HEK293 (cell line): Measurements from ENCODE around the gene MICU1.
A peak's percentile ranks its signal among the peaks of the same experiment; 100 is the strongest.

Source experiments
- CTCF ChIA-PET: fragments of 350-600 bp; formaldehyde crosslinking; extraction: SDS; loops from one replicate; lab custom pipeline; 2021; ENCODE audit warnings: antibody characterized with exemption; lab: Yijun Ruan, JAX
- POLR2A ChIA-PET: fragments of 300-600 bp; formaldehyde crosslinking; extraction: SDS; loops from one replicate; lab custom pipeline; 2020; ENCODE audit warnings: antibody characterized with exemption, inconsistent platforms; lab: Yijun Ruan, JAX
- H3K27ac ChIP-seq: fragments of 200-500 bp; sonication (Bioruptor generic); 2 replicates; pipeline ENCODE4 v1.5.1; 2014; ENCODE audit warnings: low read depth, low read length, control low read depth, inconsistent platforms; ENCODE audit errors: extremely low read depth
- H3K36me3 ChIP-seq, 2 experiments: fragments of 200-500 bp in 1 of 2; sonication (Bioruptor generic) in 1 of 2; 1 replicate in 1 of 2; 2 replicates in 1 of 2; pipeline ENCODE4 v1.5.1; 2014 to 2017; ENCODE audit warnings: inconsistent platforms in 2 of 2, low read length in 2 of 2; ENCODE audit not compliant: control insufficient read depth in 2 of 2, insufficient read depth in 1 of 2
- H3K4me1 ChIP-seq: fragments of 200-500 bp; sonication (Bioruptor generic); 2 replicates; pipeline ENCODE4 v1.5.1; 2014; ENCODE audit warnings: mild to moderate bottlenecking, low read length, inconsistent platforms; ENCODE audit not compliant: control insufficient read depth, insufficient read depth
- H3K4me3 ChIP-seq: 2 replicates; pipeline ENCODE4 v1.5.1; 2011; ENCODE audit warnings: low read depth, mild to moderate bottlenecking, control low read depth, low read length, moderate library complexity
- H3K9me3 ChIP-seq: fragments of 200-500 bp; sonication (Bioruptor generic); 2 replicates; pipeline ENCODE4 v1.5.1; 2014; ENCODE audit warnings: low read depth, low read length, inconsistent platforms; ENCODE audit not compliant: control insufficient read depth, insufficient read depth
- AEBP2 ChIP-seq: fragments of 450-650 bp; formaldehyde crosslinking; IDR thresholded peaks from 2 replicates; pipeline ENCODE4 v1.5.1; 2016; ENCODE audit warnings: missing biosample characterization, missing genetic modification characterization, borderline replicate concordance
- BCL11A ChIP-seq: fragments of 450-650 bp; formaldehyde crosslinking; IDR thresholded peaks from 2 replicates; pipeline ENCODE4 v1.5.1; 2016; ENCODE audit warnings: low read depth, missing biosample characterization, missing genetic modification characterization
- EGR2 ChIP-seq: fragments of 450-650 bp; formaldehyde crosslinking; IDR thresholded peaks from 2 replicates; pipeline ENCODE4 v1.5.1; 2016; ENCODE audit warnings: low read depth, missing biosample characterization, missing genetic modification characterization
- GLI2 ChIP-seq: fragments of 450-650 bp; formaldehyde crosslinking; IDR thresholded peaks from 2 replicates; pipeline ENCODE4; 2017; ENCODE audit warnings: missing biosample characterization, missing genetic modification characterization, low read depth, borderline replicate concordance
- SALL2 ChIP-seq: fragments of 450-650 bp; formaldehyde crosslinking; IDR thresholded peaks from 2 replicates; pipeline ENCODE4 v1.5.0; 2017; ENCODE audit warnings: missing biosample characterization, mild to moderate bottlenecking, missing genetic modification characterization, borderline replicate concordance
- ZNF16 ChIP-seq: fragments of 450-650 bp; formaldehyde crosslinking; IDR thresholded peaks from 2 replicates; pipeline ENCODE4 v1.5.1; 2016; ENCODE audit warnings: low read depth, missing biosample characterization, missing genetic modification characterization
- ZNF174 ChIP-seq: fragments of 450-650 bp; formaldehyde crosslinking; IDR thresholded peaks from 2 replicates; pipeline ENCODE4 v1.5.0; 2017; ENCODE audit warnings: missing biosample characterization, mild to moderate bottlenecking, missing genetic modification characterization
- ZNF175 ChIP-seq: fragments of 450-650 bp; formaldehyde crosslinking; IDR thresholded peaks from 2 replicates; pipeline ENCODE4 v1.5.1; 2016; ENCODE audit warnings: missing biosample characterization, missing genetic modification characterization
- ZNF18 ChIP-seq: fragments of 450-650 bp; formaldehyde crosslinking; IDR thresholded peaks from 2 replicates; pipeline ENCODE4 v1.5.1; 2016; ENCODE audit warnings: missing biosample characterization, missing genetic modification characterization
- ZNF324 ChIP-seq: fragments of 450-650 bp; formaldehyde crosslinking; IDR thresholded peaks from 2 replicates; pipeline ENCODE4 v1.5.1; 2016; ENCODE audit warnings: missing biosample characterization, missing genetic modification characterization
- ZNF423 ChIP-seq: fragments of 450-650 bp; formaldehyde crosslinking; IDR thresholded peaks from 2 replicates; pipeline ENCODE4 v1.5.1; 2016; ENCODE audit warnings: missing biosample characterization, missing genetic modification characterization
- ZNF600 ChIP-seq: fragments of 450-650 bp; formaldehyde crosslinking; IDR thresholded peaks from 2 replicates; pipeline ENCODE4 v1.5.1; 2016; ENCODE audit warnings: missing biosample characterization, missing genetic modification characterization
- ZNF629 ChIP-seq: fragments of 450-650 bp; formaldehyde crosslinking; IDR thresholded peaks from 2 replicates; pipeline ENCODE4 v1.5.1; 2017; ENCODE audit warnings: missing biosample characterization, missing genetic modification characterization
- ZNF664 ChIP-seq: fragments of 450-650 bp; formaldehyde crosslinking; IDR thresholded peaks from 2 replicates; pipeline ENCODE4 v1.5.1; 2016; ENCODE audit warnings: missing biosample characterization, missing genetic modification characterization
- ZNF747 ChIP-seq: fragments of 450-650 bp; formaldehyde crosslinking; IDR thresholded peaks from 2 replicates; pipeline ENCODE4 v1.5.1; 2016; ENCODE audit warnings: missing biosample characterization, missing genetic modification characterization
- ZNF768 ChIP-seq: fragments of 450-650 bp; formaldehyde crosslinking; IDR thresholded peaks from 2 replicates; pipeline ENCODE4 v1.5.1; 2018; ENCODE audit warnings: missing biosample characterization, mild to moderate bottlenecking, missing genetic modification characterization
- TF ChIP-seq, protein P1 (sequence below): fragments of 450-650 bp; formaldehyde crosslinking; IDR thresholded peaks from 2 replicates; pipeline ENCODE4 v1.5.1; 2017; ENCODE audit warnings: missing biosample characterization, missing genetic modification characterization

MICU1 gene

DNA sequence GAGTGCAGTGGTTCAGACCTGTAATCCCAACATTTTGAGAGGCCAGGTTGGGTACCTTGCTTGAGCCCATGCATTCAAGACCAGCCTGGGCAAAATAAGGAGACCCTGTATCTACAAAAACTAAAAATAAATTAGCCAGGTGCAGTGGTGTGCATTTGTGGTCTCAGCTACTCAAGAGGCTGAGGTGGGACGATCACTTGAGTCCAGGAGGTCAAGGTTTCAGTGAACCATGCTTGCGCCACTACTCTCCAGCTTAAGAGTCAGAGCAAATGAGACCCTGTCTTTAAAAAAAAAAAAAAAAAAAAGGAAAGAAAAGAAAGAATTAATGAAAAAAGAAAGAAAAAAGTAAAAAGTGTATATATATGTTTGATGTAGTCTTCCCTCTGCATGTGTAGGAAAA, 24.7 kb downstream of the MICU1 start:
- TF ChIP-seq ZNF747 (tag by site-specific recombination) (no peak), ZNF174 (tag by site-specific recombination) (no peak), ZNF768 (tag by site-specific recombination) (no peak), ZNF629 (tag by site-specific recombination) (no peak), ZNF324 (tag by site-specific recombination) (no peak), GLI2 (tag by site-specific recombination) (no peak), SALL2 (tag by site-specific recombination) (no peak), BCL11A (no peak), ZNF175 (tag by site-specific recombination) (no peak), EGR2 (no peak), ZNF664 (tag by site-specific recombination) (no peak), ZNF16 (tag by site-specific recombination) (no peak), ZNF423 (tag by site-specific recombination) (no peak), AEBP2 (tag by site-specific recombination) (no peak)
- TF ChIP-seq, protein P1, sequence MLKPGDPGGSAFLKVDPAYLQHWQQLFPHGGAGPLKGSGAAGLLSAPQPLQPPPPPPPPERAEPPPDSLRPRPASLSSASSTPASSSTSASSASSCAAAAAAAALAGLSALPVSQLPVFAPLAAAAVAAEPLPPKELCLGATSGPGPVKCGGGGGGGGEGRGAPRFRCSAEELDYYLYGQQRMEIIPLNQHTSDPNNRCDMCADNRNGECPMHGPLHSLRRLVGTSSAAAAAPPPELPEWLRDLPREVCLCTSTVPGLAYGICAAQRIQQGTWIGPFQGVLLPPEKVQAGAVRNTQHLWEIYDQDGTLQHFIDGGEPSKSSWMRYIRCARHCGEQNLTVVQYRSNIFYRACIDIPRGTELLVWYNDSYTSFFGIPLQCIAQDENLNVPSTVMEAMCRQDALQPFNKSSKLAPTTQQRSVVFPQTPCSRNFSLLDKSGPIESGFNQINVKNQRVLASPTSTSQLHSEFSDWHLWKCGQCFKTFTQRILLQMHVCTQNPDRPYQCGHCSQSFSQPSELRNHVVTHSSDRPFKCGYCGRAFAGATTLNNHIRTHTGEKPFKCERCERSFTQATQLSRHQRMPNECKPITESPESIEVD, result no peak
- TF ChIP-seq, all 188 proteins: peak for 0
- POLR2A ChIA-PET, result interaction anchor here (0.7 kb wide), 1 partner anchor 48 kb away, joined by 3 read pairs; no protein-coding TSS in a partner anchor
- CTCF ChIA-PET, result no interaction called here
- Histone ChIP-seq H3K4me3 (no peak overlapping the region), H3K27ac (no peak overlapping the region), H3K4me1 (no peaks in the 10 kb centered on the region), H3K9me3 (no peaks in the 10 kb centered on the region), H3K36me3 (no peaks in the 10 kb centered on the region)

GRCh38 chr10:72598769-72599701, 26.8 kb downstream of the MICU1 start:
- Histone ChIP-seq H3K4me1 (no peaks in the 10 kb centered on the region), H3K4me3 (no peak overlapping the region), H3K36me3 (no peaks in the 10 kb centered on the region), H3K9me3 (no peaks in the 10 kb centered on the region), H3K27ac (no peak overlapping the region)
- POLR2A ChIA-PET, result no interaction called here
- TF ChIP-seq ZNF18 (tag by site-specific recombination), result no peak
- TF ChIP-seq ZNF600 (tag by site-specific recombination), result peak; percentile 35; the same call in 1 of the 2 replicates
- CTCF ChIA-PET, result interaction anchor here (0.7 kb wide), 1 partner anchor 233 kb away, joined by 3 read pairs; no protein-coding TSS in a partner anchor
